Colonic mucosa (tissue), 4 donors: ENCODE measurements around the gene POLR3GL. TPM values are rescaled to one million over a fixed set of nuclear protein-coding genes. Genes with fewer than 3 reads are reported as not detected.

Experiments used
- DNase-seq: peaks from one replicate; pipeline ENCODE4 v3.0.0-alpha.2; 2020
- H3K27ac ChIP-seq: fragments of 200-600 bp; one replicate; pipeline ENCODE4 v1.8.0; 2021
- H3K27me3 ChIP-seq: fragments of 200-600 bp; one replicate; pipeline ENCODE4 v1.8.0; 2021
- H3K36me3 ChIP-seq: fragments of 200-600 bp; one replicate; pipeline ENCODE4 v1.8.0; 2021
- H3K4me1 ChIP-seq: fragments of 200-600 bp; one replicate; pipeline ENCODE4 v1.8.0; 2021; ENCODE audit warnings: mild to moderate bottlenecking
- H3K4me3 ChIP-seq: fragments of 200-600 bp; one replicate; pipeline ENCODE4 v1.8.0; 2021
- H3K9ac ChIP-seq, 2 donors: one replicate each; pipeline ENCODE4 v1.7.0; 2013; ENCODE audit warnings: control low read depth in 2 of 2, low read depth in 2 of 2, low read length in 2 of 2
- H3K9me3 ChIP-seq: fragments of 200-600 bp; one replicate; pipeline ENCODE4 v1.8.0; 2021
- intact Hi-C: fragments of 100-400 bp; cut with DNase I; formaldehyde crosslinking; loops from one replicate; pipeline ENCODE4 v1.14.1; 2022
- total RNA-seq, 2 donors: library from RNA; stranded (reverse); fragmentation: NEBNext Ultra II Directional in 1 of 2; extraction: Animal tissue kit (Norgen Biotek cat#: 25700) in 1 of 2; gene quantifications; one replicate each; pipeline ENCODE4 v1.2.1, GENCODE V29; 2021
- TF ChIP-seq, protein P1 (sequence below): fragments of 200-600 bp; IDR thresholded peaks from one replicate; pipeline ENCODE4 v1.8.0; 2022; ENCODE audit warnings: antibody characterized with exemption, mild to moderate bottlenecking
- donor health status: healthy.
- donor health status: DM: no; HTN: no; CAD: no.
- donor health status: DM: no; HTN: no; CAD: no.

Gene POLR3GL
- total RNA-seq, 2 donors from 2014 or later = 12.6 to 16.1 TPM

DNA sequence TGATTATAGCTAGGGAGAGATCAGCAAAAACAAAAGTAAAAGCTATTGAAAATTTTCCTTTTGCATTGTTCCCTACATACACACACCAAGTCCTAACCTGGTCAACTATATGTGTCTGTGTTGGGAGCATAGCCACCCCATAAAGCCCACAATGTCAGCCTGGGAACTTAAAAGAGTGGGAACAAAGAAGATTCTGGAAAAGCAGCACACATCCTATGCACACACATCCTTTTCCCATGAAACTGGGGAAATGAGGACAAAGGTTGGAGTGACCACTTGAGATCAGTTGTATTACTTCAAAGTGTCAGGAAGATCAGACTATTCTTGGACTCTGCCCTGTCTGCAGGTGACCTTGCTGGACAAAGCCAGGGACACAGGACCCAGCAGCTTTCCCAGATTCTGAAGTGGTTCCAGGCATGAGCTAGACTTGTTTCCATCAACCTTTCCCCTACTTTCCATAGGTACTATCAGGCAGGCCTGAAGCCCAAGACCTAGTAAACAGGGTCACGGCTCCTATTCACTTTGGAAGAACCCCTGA lies 16.0 kb downstream of the POLR3GL start:
- Histone ChIP-seq H3K27ac (peak overlapping the region; percentile 99), H3K9ac (peak overlapping the region in 1 of 2 donors; percentile 76), H3K4me1 (peaks cover 33% of the 10 kb centered on the region), H3K36me3 (no peaks in the 10 kb centered on the region), H3K27me3 (no peaks in the 10 kb centered on the region), H3K4me3 (no peak overlapping the region), H3K9me3 (no peaks in the 10 kb centered on the region)
- no peak for DNase-seq
- TF ChIP-seq, protein P1, sequence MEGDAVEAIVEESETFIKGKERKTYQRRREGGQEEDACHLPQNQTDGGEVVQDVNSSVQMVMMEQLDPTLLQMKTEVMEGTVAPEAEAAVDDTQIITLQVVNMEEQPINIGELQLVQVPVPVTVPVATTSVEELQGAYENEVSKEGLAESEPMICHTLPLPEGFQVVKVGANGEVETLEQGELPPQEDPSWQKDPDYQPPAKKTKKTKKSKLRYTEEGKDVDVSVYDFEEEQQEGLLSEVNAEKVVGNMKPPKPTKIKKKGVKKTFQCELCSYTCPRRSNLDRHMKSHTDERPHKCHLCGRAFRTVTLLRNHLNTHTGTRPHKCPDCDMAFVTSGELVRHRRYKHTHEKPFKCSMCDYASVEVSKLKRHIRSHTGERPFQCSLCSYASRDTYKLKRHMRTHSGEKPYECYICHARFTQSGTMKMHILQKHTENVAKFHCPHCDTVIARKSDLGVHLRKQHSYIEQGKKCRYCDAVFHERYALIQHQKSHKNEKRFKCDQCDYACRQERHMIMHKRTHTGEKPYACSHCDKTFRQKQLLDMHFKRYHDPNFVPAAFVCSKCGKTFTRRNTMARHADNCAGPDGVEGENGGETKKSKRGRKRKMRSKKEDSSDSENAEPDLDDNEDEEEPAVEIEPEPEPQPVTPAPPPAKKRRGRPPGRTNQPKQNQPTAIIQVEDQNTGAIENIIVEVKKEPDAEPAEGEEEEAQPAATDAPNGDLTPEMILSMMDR = no peak
- intact Hi-C loops = no loop called here

DNA sequence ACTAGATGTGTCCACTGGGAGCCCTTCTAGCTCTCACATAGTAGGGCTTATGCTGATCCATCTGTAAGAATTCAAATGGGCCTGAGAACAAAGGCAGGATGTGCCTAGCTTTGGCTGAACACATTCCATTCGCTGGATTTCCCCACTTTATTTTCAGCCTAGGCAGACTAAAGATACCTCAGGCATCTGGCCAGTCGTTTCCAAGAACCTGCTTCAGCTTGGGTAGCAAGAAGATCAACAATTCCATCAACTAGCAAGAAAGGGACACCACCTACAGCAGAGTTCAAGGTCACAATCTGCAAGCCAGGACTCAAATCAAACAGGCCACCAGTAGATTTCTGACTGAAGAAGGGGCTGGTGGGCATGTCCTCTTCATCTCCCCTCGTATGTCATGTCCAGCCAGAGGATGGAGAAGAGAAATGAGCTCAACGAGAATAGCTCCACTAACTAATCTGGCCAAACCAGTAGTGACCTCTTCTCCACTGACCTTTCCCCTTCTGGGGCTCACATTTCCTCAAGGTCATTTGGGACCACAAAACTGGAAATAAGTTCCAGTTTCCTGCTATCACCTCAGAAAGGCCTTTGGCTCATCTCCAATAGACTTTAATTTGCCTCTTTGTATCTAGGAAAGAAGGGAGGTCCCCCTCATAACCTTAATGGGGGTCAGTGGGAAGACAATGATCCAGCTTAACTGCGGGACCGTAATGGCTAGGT lies 17.7 kb downstream of the POLR3GL start:
- TF ChIP-seq, protein P1 = no peak
- no peak overlapping the region for H3K27ac ChIP-seq
- no peaks in the 10 kb centered on the region for H3K9me3 ChIP-seq
- peaks cover 33% of the 10 kb centered on the region for H3K4me1 ChIP-seq
- intact Hi-C loops = no loop called here
- no peak for DNase-seq
- H3K27me3 ChIP-seq = no peaks in the 10 kb centered on the region
- peak overlapping the region in 1 of 2 donors; percentile 19 for H3K9ac ChIP-seq
- H3K36me3 ChIP-seq = no peaks in the 10 kb centered on the region
- no peak overlapping the region for H3K4me3 ChIP-seq

DNA sequence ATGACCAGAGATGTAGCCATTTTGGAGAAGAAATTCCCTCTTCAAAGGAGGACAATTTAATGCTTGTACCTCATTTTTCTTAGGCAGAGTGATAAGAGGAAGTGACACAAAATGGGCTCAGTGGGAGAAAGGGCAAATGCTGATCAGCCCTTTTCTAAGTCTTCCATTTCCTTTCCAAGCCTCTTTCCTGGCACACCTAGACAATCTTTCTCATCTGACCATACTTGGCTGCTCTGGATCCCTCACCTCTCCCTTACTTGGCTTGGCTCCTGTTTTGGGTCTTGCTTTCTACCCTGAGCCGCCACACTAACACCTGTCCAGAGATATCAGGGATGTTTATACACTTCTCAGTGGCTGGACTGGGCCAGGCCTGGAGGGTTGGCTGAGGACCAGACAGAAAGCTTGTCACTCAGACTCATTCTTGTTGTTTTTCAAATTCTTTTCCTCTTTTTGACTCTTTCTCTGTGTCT lies 18.8 kb downstream of the POLR3GL start:
- TF ChIP-seq, protein P1 = no peak
- Histone ChIP-seq H3K4me3 (no peak overlapping the region), H3K9ac (peak overlapping the region in 1 of 2 donors; percentile 60), H3K27me3 (no peaks in the 10 kb centered on the region), H3K9me3 (no peaks in the 10 kb centered on the region), H3K27ac (peak overlapping the region; percentile 79), H3K36me3 (no peaks in the 10 kb centered on the region), H3K4me1 (peaks cover 24% of the 10 kb centered on the region)
- intact Hi-C loops = no loop called here
- peak; percentile 69 for DNase-seq

DNA sequence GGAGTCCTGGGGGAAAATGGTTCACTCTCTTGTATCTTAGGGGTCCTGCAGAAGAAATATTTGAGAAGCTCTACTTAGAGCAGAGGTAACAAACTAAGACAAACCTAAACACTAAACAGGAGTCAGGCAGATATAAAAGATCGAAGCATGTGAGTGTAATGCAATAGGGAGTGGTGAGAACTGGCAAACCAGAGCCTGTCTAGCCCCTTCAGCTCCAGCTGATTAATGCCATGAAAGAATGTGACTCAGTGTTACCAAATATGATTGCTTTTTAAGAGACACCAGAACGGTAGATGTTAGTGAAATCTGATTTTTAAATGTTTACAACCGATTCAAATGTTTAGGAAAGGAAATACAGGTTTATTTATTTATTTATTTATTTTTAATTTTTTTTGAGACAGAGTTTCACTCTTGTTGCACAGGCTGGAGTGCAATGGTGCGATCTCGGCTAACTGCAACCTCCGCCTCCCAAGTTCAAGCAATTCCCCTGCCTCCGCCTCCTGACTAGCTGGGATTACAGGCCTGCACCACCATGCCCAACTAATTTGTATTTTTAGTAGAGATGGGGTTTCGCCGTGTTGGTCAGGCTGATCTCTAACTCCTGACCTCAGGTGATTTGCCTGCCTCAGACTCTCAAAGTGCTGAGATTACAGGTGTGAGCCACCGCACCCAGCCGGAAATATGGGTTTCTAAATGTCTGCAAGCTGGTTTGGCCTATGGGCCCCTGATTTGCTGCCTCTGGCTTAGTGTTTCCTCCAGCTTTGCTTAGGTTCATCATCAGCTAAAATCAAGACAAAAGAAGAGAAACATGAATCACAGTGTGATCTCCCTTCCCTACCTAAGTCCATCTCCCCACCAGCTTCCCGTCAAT lies 19.7 kb downstream of the POLR3GL start:
- no peak for DNase-seq
- H3K9ac ChIP-seq = peak overlapping the region in 1 of 2 donors; percentile 84
- H3K4me3 ChIP-seq = no peak overlapping the region

DNA sequence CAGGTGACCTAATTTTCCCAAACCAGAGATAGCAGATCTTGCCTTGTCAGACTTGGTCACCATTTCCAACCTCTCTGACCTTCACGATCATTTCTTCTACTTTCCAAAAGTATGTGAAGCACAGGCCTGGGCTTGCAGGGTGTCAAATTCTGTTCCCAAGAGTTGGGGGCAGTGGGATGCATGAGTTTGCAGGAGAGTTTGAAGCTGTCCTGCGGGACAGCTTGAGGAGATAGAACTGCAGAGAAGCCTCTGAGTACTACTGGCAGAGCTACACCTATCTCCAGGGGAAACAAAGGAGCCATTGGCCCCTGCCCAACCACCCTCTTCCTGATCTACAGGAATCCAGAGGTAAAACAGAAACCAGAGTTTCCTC lies 20.6 kb downstream of the POLR3GL start:
- intact Hi-C loops = no loop called here
- Histone ChIP-seq H3K27ac (peak overlapping the region; percentile 79), H3K36me3 (no peaks in the 10 kb centered on the region), H3K27me3 (no peaks in the 10 kb centered on the region), H3K9me3 (no peaks in the 10 kb centered on the region), H3K9ac (peak overlapping the region; percentile 26 to 84), H3K4me3 (no peak overlapping the region), H3K4me1 (peaks cover 18% of the 10 kb centered on the region)
- TF ChIP-seq, protein P1 = no peak
- no peak for DNase-seq

More for the DNA sequence above, 19.7 kb downstream of the POLR3GL start:
- H3K27me3 ChIP-seq = no peaks in the 10 kb centered on the region
- H3K9me3 ChIP-seq = no peaks in the 10 kb centered on the region
- H3K27ac ChIP-seq = peak overlapping the region; percentile 79
- peaks cover 18% of the 10 kb centered on the region for H3K4me1 ChIP-seq
- no peaks in the 10 kb centered on the region for H3K36me3 ChIP-seq
- TF ChIP-seq, protein P1 = no peak
- intact Hi-C loops = no loop called here
